SK-N-SH (cell line): ENCODE data around the gene CLSTN2. TPM values are rescaled to one million over a fixed set of nuclear protein-coding genes. Genes with fewer than 3 reads are reported as not detected.
A peak's percentile ranks its signal among the peaks of the same experiment; 100 is the strongest.

Source experiments
- CTCF ChIA-PET: fragments of 300-600, 350-600 bp; formaldehyde crosslinking; extraction: SDS; loops from one replicate; lab custom pipeline; 2021; lab: Yijun Ruan, JAX
- POLR2A ChIA-PET: fragments of 350-600 bp; sonication (Branson Sonifier 250); formaldehyde crosslinking; extraction: SDS; loops from one replicate; lab custom pipeline; 2020; ENCODE audit warnings: antibody characterized with exemption, inconsistent platforms; lab: Yijun Ruan, JAX
- DNase-seq: peaks from one replicate; pipeline ENCODE4 v3.0.0; 2012
- H2AFZ ChIP-seq: fragments of 200-600 bp; sonication (generic); 2 replicates; pipeline ENCODE4 v1.8.1; 2016; ENCODE audit warnings: antibody characterized with exemption, mild to moderate bottlenecking, low read depth
- H3F3A ChIP-seq: fragments of 200-600 bp; sonication (generic); replicated peaks from 2 replicates; pipeline ENCODE3; 2016; ENCODE audit warnings: antibody characterized with exemption, mild to moderate bottlenecking; ENCODE audit not compliant: insufficient read depth
- H3K27ac ChIP-seq, 2 experiments: fragments of 200-500 bp in 1 of 2; fragments of 200-600 bp in 1 of 2; sonication (Bioruptor generic) in 1 of 2; sonication (generic), shearing (Covaris generic) in 1 of 2; 2 replicates each; pipeline versions ENCODE4 v1.5.1 to v1.6.1; 2014 to 2016; ENCODE audit warnings: low read depth in 2 of 2, inconsistent platforms in 1 of 2, low read length in 1 of 2, mild to moderate bottlenecking in 1 of 2, mixed read lengths in 1 of 2
- H3K27me3 ChIP-seq: fragments of 200-600 bp; sonication (generic), shearing (Covaris generic); 2 replicates; pipeline ENCODE4 v1.6.1; 2016; ENCODE audit warnings: mixed run types; ENCODE audit not compliant: insufficient read depth
- H3K36me3 ChIP-seq, 2 experiments: fragments of 200-500 bp in 1 of 2; fragments of 200-600 bp in 1 of 2; sonication (Bioruptor generic) in 1 of 2; sonication (generic) in 1 of 2; replicated peaks in 1 of 2; 2 replicates each; pipeline versions ENCODE3 to v1.5.1; 2014 to 2016; ENCODE audit warnings: low read length in 1 of 2, mild to moderate bottlenecking in 1 of 2; ENCODE audit not compliant: insufficient read depth in 2 of 2, control insufficient read depth in 1 of 2
- H3K4me1 ChIP-seq, 2 experiments: fragments of 200-500 bp in 1 of 2; fragments of 200-600 bp in 1 of 2; sonication (Bioruptor generic) in 1 of 2; sonication (generic), shearing (Covaris generic) in 1 of 2; 2 replicates each; pipeline versions ENCODE4 v1.5.1 to v1.6.1; 2014 to 2016; ENCODE audit warnings: low read depth in 1 of 2, low read length in 1 of 2, mixed run types in 1 of 2; ENCODE audit not compliant: insufficient read depth in 2 of 2, control insufficient read depth in 1 of 2
- H3K4me2 ChIP-seq: fragments of 200-600 bp; sonication (generic), shearing (Covaris generic); 2 replicates; pipeline ENCODE4 v1.6.1; 2017; ENCODE audit warnings: mixed run types
- H3K4me3 ChIP-seq, 2 experiments: fragments of 200-500 bp in 1 of 2; fragments of 200-600 bp in 1 of 2; sonication (Bioruptor generic) in 1 of 2; sonication (generic), shearing (Covaris generic) in 1 of 2; 2 replicates each; pipeline versions ENCODE4 v1.5.1 to v1.8.1; 2014 to 2016; ENCODE audit warnings: low read depth in 2 of 2, inconsistent platforms in 1 of 2, low read length in 1 of 2, mild to moderate bottlenecking in 1 of 2, mixed read lengths in 1 of 2, moderate library complexity in 1 of 2
- H3K79me2 ChIP-seq: fragments of 200-600 bp; sonication (generic); 2 replicates; pipeline ENCODE4 v1.8.1; 2017; ENCODE audit warnings: mild to moderate bottlenecking; ENCODE audit not compliant: insufficient read depth
- H3K9ac ChIP-seq: fragments of 200-600 bp; sonication (generic); 2 replicates; pipeline ENCODE4 v1.6.1; 2017; ENCODE audit warnings: mixed run types
- H3K9me2 ChIP-seq: fragments of 200-600 bp; sonication (generic); 2 replicates; pipeline ENCODE4 v1.6.1; 2017; ENCODE audit warnings: mixed run types
- H3K9me3 ChIP-seq: fragments of 200-600 bp; sonication (generic); 2 replicates; pipeline ENCODE4 v1.6.1; 2017; ENCODE audit warnings: mixed run types, mild to moderate bottlenecking, moderate library complexity
- H4K20me1 ChIP-seq: fragments of 200-600 bp; sonication (generic); 2 replicates; pipeline ENCODE4 v1.6.1; 2017; ENCODE audit warnings: mild to moderate bottlenecking, mixed run types; ENCODE audit not compliant: insufficient read depth
- CHD2 ChIP-seq: fragments of 150-350 bp; IDR thresholded peaks from 2 replicates; pipeline ENCODE4 v1.6.1; 2018; ENCODE audit warnings: low read length; ENCODE audit not compliant: partially characterized antibody
- ELF1 ChIP-seq: IDR thresholded peaks from 2 replicates; pipeline ENCODE4 v1.4.0; 2012
- EP300 ChIP-seq, 2 experiments: IDR thresholded peaks; 2 replicates each; pipeline versions ENCODE4 v1.4.0 to v1.6.1; 2012; ENCODE audit warnings: borderline replicate concordance in 1 of 2, low read depth in 1 of 2, low read length in 1 of 2
- EZH2phosphoT487 ChIP-seq: fragments of 200-600 bp; sonication (generic); IDR thresholded peaks from 2 replicates; pipeline ENCODE4 v1.6.1; 2017; ENCODE audit warnings: low read depth, mixed run types, mild to moderate bottlenecking, antibody characterized with exemption, moderate library complexity, borderline replicate concordance
- FOSL2 ChIP-seq: IDR thresholded peaks from 2 replicates; pipeline ENCODE4 v1.4.0; 2012; ENCODE audit warnings: low read depth, mild to moderate bottlenecking, moderate library complexity, borderline replicate concordance
- NFIC ChIP-seq: IDR thresholded peaks from 2 replicates; pipeline ENCODE4 v1.4.0; 2012; ENCODE audit warnings: borderline replicate concordance
- NRF1 ChIP-seq: IDR thresholded peaks from 2 replicates; pipeline ENCODE4 v1.6.1; 2012; ENCODE audit warnings: low read depth, mild to moderate bottlenecking, low read length
- RAD21 ChIP-seq: IDR thresholded peaks from 2 replicates; pipeline ENCODE4 v1.6.1; 2012; ENCODE audit warnings: mild to moderate bottlenecking, low read length
- RXRA ChIP-seq: IDR thresholded peaks from 2 replicates; pipeline ENCODE4 v1.4.0; 2012; ENCODE audit warnings: low read depth, mild to moderate bottlenecking, borderline replicate concordance
- SIN3A ChIP-seq: IDR thresholded peaks from 2 replicates; pipeline ENCODE4 v1.6.1; 2012; ENCODE audit warnings: low read depth, mild to moderate bottlenecking, low read length, moderate library complexity, borderline replicate concordance
- TEAD4 ChIP-seq: IDR thresholded peaks from 2 replicates; pipeline ENCODE4 v1.4.0; 2012; ENCODE audit warnings: mild to moderate bottlenecking, borderline replicate concordance; ENCODE audit not compliant: insufficient read depth
- USF1 ChIP-seq: IDR thresholded peaks from 2 replicates; pipeline ENCODE4 v1.4.0; 2012; ENCODE audit warnings: low read depth, borderline replicate concordance
- USF2 ChIP-seq: fragments of 150-350 bp; IDR thresholded peaks from 2 replicates; pipeline ENCODE4 v1.6.1; 2017; ENCODE audit warnings: antibody characterized with exemption, low read length, low read depth, borderline replicate concordance
- YY1 ChIP-seq: IDR thresholded peaks from 2 replicates; pipeline ENCODE4 v1.4.0; 2012; ENCODE audit warnings: low read depth, mild to moderate bottlenecking
- ZBTB33 ChIP-seq: IDR thresholded peaks from 2 replicates; pipeline ENCODE4 v1.4.0; 2012; ENCODE audit warnings: low read depth, borderline replicate concordance
- WGBS: methylation state at CpG from one replicate; pipeline ENCODE4 v1.1.6; 2017; ENCODE audit warnings: low lambda C conversion rate; 5-methylcytosine and 5-hydroxymethylcytosine counted together
- polyA plus RNA-seq, 3 experiments: library from polyadenylated mRNA; depleted of rRNA; stranded (reverse); fragments of >200 nt; gene quantifications; 2 replicates each; pipeline ENCODE4 v1.2.3, GENCODE V29; 2012

CLSTN2 gene
- polyA plus RNA-seq, 1 of the 3 experiments (the other 2 are of a cell fraction) = 0.02 TPM

GRCh38 chr3:140103166-140103565, 168.2 kb downstream of the CLSTN2 start (continued):
- no peak for TF ChIP-seq FOSL2
- TF ChIP-seq CHD2 = no peak
- TF ChIP-seq ELF1 = no peak
- no peak for TF ChIP-seq NFIC

GRCh38 chr3:140103986-140104645, 169.1 kb downstream of the CLSTN2 start:
- no peak for DNase-seq

GRCh38 chr3:140113996-140114788, 179.2 kb downstream of the CLSTN2 start:
- H3K79me2 ChIP-seq = no peaks in the 10 kb centered on the region
- peak; percentile 24 for DNase-seq
- no peak overlapping the region for H3K4me3 ChIP-seq
- no peaks in the 10 kb centered on the region for H3K27me3 ChIP-seq
- peaks cover 0 to 7% of the 10 kb centered on the region in 2 experiments; a peak in 2 of 4 replicates for H3K4me1 ChIP-seq
- no peaks in the 10 kb centered on the region for H4K20me1 ChIP-seq
- no peak overlapping the region for H3K27ac ChIP-seq
- H3K9me3 ChIP-seq = no peaks in the 10 kb centered on the region
- H3K4me2 ChIP-seq = no peak overlapping the region
- ChIA-PET POLR2A (no interaction called here), CTCF (interaction anchor here (0.6 to 1.0 kb wide), 3 partner anchors 17 to 162 kb away, joined by 3 read pairs; no protein-coding TSS in a partner anchor)
- H3F3A ChIP-seq = no peaks in the 10 kb centered on the region
- no peak overlapping the region for H3K9ac ChIP-seq
- WGBS = 38% methylated on average over 3 of the region's 3 CpGs
- no peak overlapping the region for H2AFZ ChIP-seq
- H3K36me3 ChIP-seq = no peaks in the 10 kb centered on the region
- H3K9me2 ChIP-seq = no peaks in the 10 kb centered on the region
- no peak for TF ChIP-seq ZBTB33
- no peak for TF ChIP-seq SIN3A
- TF ChIP-seq EZH2phosphoT487 = no peak
- no peak for TF ChIP-seq NRF1
- no peak for TF ChIP-seq RAD21
- TF ChIP-seq YY1 = no peak
- TF ChIP-seq EP300 (IDR thresholded peaks at IDR 0.05; ENCODE audit: borderline replicate concordance in 1 of 2, low read depth in 1 of 2, low read length in 1 of 2) = no peak

More at GRCh38 chr3:140103986-140104645, 169.1 kb downstream of the CLSTN2 start:
- Histone ChIP-seq H2AFZ (no peak overlapping the region), H3K4me2 (no peak overlapping the region), H3K4me1 (no peaks in the 10 kb centered on the region), H3F3A (no peaks in the 10 kb centered on the region), H3K27ac (no peak overlapping the region), H4K20me1 (no peaks in the 10 kb centered on the region), H3K36me3 (no peaks in the 10 kb centered on the region), H3K9ac (no peak overlapping the region), H3K9me2 (no peaks in the 10 kb centered on the region), H3K4me3 (no peak overlapping the region), H3K9me3 (no peaks in the 10 kb centered on the region), H3K27me3 (no peaks in the 10 kb centered on the region), H3K79me2 (no peaks in the 10 kb centered on the region)
- 15% methylated on average over 4 of the region's 4 CpGs for WGBS
- TF ChIP-seq USF2 (no peak), USF1 (no peak), RXRA (no peak), TEAD4 (no peak)
- ChIA-PET CTCF (interaction anchor here (0.6 to 1.1 kb wide), 3 partner anchors 11 to 74 kb away, joined by 3 read pairs; no protein-coding TSS in a partner anchor), POLR2A (no interaction called here)
